H1 (cell line): ENCODE results near the gene TCF19. TPM values are rescaled to one million over a fixed set of nuclear protein-coding genes. Genes with fewer than 3 reads are reported as not detected.

Experiments
- CTCF ChIA-PET: fragments of 300-600 bp; sonication (Branson Sonifier 250); formaldehyde crosslinking; loops from one replicate; lab custom pipeline; 2021; ENCODE audit not compliant: partially characterized antibody; lab: Charles Lee
- POLR2A ChIA-PET: fragments of 300-600 bp; sonication (Branson Sonifier 250); formaldehyde crosslinking; loops from one replicate; lab custom pipeline; 2021; ENCODE audit warnings: inconsistent platforms; ENCODE audit not compliant: partially characterized antibody; lab: Charles Lee
- DNase-seq, 2 experiments: peaks; one replicate each; pipeline versions ENCODE4 v3.0.0 to v3.0.0-alpha.2; 2010 to 2022; ENCODE audit warnings: low spot score in 2 of 2, low read depth in 1 of 2, mixed read lengths in 1 of 2
- FAIRE-seq: peaks from 2 replicates; lab custom pipeline; 2011; peaks lifted over from hg19 to GRCh38; lab: Jason Lieb, UNC
- H2AFZ ChIP-seq: 2 replicates; pipeline ENCODE4 v1.8.1; 2012; ENCODE audit warnings: low read length, inconsistent platforms
- H2AK5ac ChIP-seq: 2 replicates; pipeline ENCODE4 v1.6.1; 2013; ENCODE audit warnings: low read depth, low read length
- H2BK120ac ChIP-seq: replicated peaks from 2 replicates; pipeline ENCODE3; 2013; ENCODE audit warnings: low read depth, low read length, inconsistent platforms
- H2BK12ac ChIP-seq: 2 replicates; pipeline ENCODE4 v1.6.1; 2013; ENCODE audit warnings: low read depth, low read length
- H2BK15ac ChIP-seq: 2 replicates; pipeline ENCODE4 v1.6.1; 2013; ENCODE audit warnings: low read length
- H2BK20ac ChIP-seq: 2 replicates; pipeline ENCODE4 v1.6.1; 2013; ENCODE audit warnings: low read length
- H2BK5ac ChIP-seq: 2 replicates; pipeline ENCODE4 v1.6.1; 2013; ENCODE audit warnings: low read depth, low read length
- H3K14ac ChIP-seq: 2 replicates; pipeline ENCODE4 v1.6.1; 2013; ENCODE audit warnings: inconsistent platforms; ENCODE audit not compliant: insufficient read length
- H3K18ac ChIP-seq: 2 replicates; pipeline ENCODE4 v1.6.1; 2013; ENCODE audit warnings: low read length; ENCODE audit errors: extremely low read depth
- H3K23ac ChIP-seq: 2 replicates; pipeline ENCODE4 v1.6.1; 2013; ENCODE audit warnings: inconsistent platforms; ENCODE audit not compliant: insufficient read length
- H3K23me2 ChIP-seq: 2 replicates; pipeline ENCODE4 v1.6.1; 2013; ENCODE audit warnings: low read depth, low read length
- H3K27ac ChIP-seq: 2 replicates; pipeline ENCODE4 v1.6.1; 2011; ENCODE audit warnings: low read depth, low read length, inconsistent platforms
- H3K27me3 ChIP-seq, 4 experiments: replicated peaks in 1 of 4; 1 replicate in 1 of 4; 2 replicates in 3 of 4; pipeline versions ENCODE4 v1.6.1 to v1.8.1; 2011 to 2013; ENCODE audit warnings: low read length in 3 of 4, mild to moderate bottlenecking in 3 of 4, inconsistent platforms in 2 of 4, mixed read lengths in 2 of 4, moderate library complexity in 1 of 4; ENCODE audit not compliant: control insufficient read depth in 3 of 4, insufficient read depth in 3 of 4; ENCODE audit errors: extremely low read depth in 1 of 4
- H3K36me3 ChIP-seq, 4 experiments: 2 replicates each; pipeline versions ENCODE4 v1.6.1 to v1.8.1; 2011 to 2013; ENCODE audit warnings: mild to moderate bottlenecking in 4 of 4, low read length in 3 of 4, moderate library complexity in 2 of 4, control low read depth in 1 of 4, inconsistent platforms in 1 of 4; ENCODE audit not compliant: insufficient read depth in 4 of 4, control insufficient read depth in 2 of 4
- H3K4ac ChIP-seq: replicated peaks from 2 replicates; pipeline ENCODE3; 2013; ENCODE audit warnings: low read length, low read depth, mixed read lengths, inconsistent platforms; ENCODE audit not compliant: insufficient read length
- H3K4me1 ChIP-seq, 4 experiments: replicated peaks in 1 of 4; 1 replicate in 1 of 4; 2 replicates in 3 of 4; pipeline versions ENCODE4 v1.6.1 to v1.8.1; 2011 to 2013; ENCODE audit warnings: low read length in 3 of 4, inconsistent platforms in 2 of 4, mixed read lengths in 1 of 4; ENCODE audit not compliant: insufficient read depth in 4 of 4, control insufficient read depth in 3 of 4
- H3K4me2 ChIP-seq, 2 experiments: 2 replicates each; pipeline versions ENCODE4 v1.6.1 to v1.8.1; 2011 to 2013; ENCODE audit warnings: low read depth in 2 of 2, low read length in 2 of 2, control low read depth in 1 of 2, inconsistent platforms in 1 of 2, mild to moderate bottlenecking in 1 of 2; ENCODE audit not compliant: insufficient read depth in 1 of 2
- H3K4me3 ChIP-seq, 4 experiments: fragments of 200-600, 300-600 bp in 1 of 4; sonication (generic), shearing (Covaris generic), sonication (Bioruptor Twin) in 1 of 4; 2 replicates each; pipeline versions ENCODE4 v1.5.1 to v1.8.1; 2011 to 2016; ENCODE audit warnings: low read length in 4 of 4, low read depth in 3 of 4, control low read depth in 2 of 4, inconsistent platforms in 2 of 4, mild to moderate bottlenecking in 2 of 4, mixed read lengths in 1 of 4, moderate library complexity in 1 of 4; ENCODE audit not compliant: insufficient read depth in 2 of 4; ENCODE audit errors: extremely low read depth in 1 of 4
- H3K56ac ChIP-seq: replicated peaks from 2 replicates; pipeline ENCODE3; 2013; ENCODE audit warnings: low read depth, mild to moderate bottlenecking, mixed read lengths, low read length, inconsistent platforms; ENCODE audit not compliant: insufficient read length
- H3K79me1 ChIP-seq: 2 replicates; pipeline ENCODE4 v1.6.1; 2013; ENCODE audit warnings: low read depth, low read length, control low read depth
- H3K79me2 ChIP-seq, 2 experiments: 2 replicates each; pipeline versions ENCODE4 v1.6.1 to v1.8.1; 2012 to 2013; ENCODE audit warnings: low read length in 2 of 2, mild to moderate bottlenecking in 2 of 2, inconsistent platforms in 1 of 2; ENCODE audit not compliant: insufficient read depth in 2 of 2, control insufficient read depth in 1 of 2
- H3K9ac ChIP-seq, 4 experiments: replicated peaks in 1 of 4; 1 replicate in 1 of 4; 2 replicates in 3 of 4; pipeline versions ENCODE4 v1.6.1 to v1.8.1; 2011 to 2013; ENCODE audit warnings: low read depth in 3 of 4, low read length in 3 of 4, control low read depth in 2 of 4, mild to moderate bottlenecking in 2 of 4, moderate library complexity in 2 of 4, inconsistent platforms in 1 of 4; ENCODE audit errors: extremely low read depth in 1 of 4
- H3K9me3 ChIP-seq, 2 experiments: 2 replicates each; pipeline versions ENCODE4 v1.6.1 to v1.8.1; 2012 to 2013; ENCODE audit warnings: mild to moderate bottlenecking in 2 of 2, moderate library complexity in 2 of 2, control low read depth in 1 of 2, inconsistent platforms in 1 of 2, low read depth in 1 of 2, low read length in 1 of 2, mixed read lengths in 1 of 2; ENCODE audit not compliant: insufficient read depth in 2 of 2
- H4K20me1 ChIP-seq, 2 experiments: replicated peaks in 1 of 2; 2 replicates each; pipeline versions ENCODE3 to v1.8.1; 2011 to 2013; ENCODE audit warnings: inconsistent platforms in 2 of 2, low read length in 2 of 2, mild to moderate bottlenecking in 1 of 2; ENCODE audit not compliant: insufficient read depth in 2 of 2, control insufficient read depth in 1 of 2
- H4K5ac ChIP-seq: 2 replicates; pipeline ENCODE4 v1.6.1; 2013; ENCODE audit warnings: low read length, low read depth, mixed read lengths, inconsistent platforms; ENCODE audit not compliant: insufficient read length
- H4K8ac ChIP-seq: 2 replicates; pipeline ENCODE4 v1.8.0; 2013; ENCODE audit warnings: mild to moderate bottlenecking, moderate library complexity, low read length, inconsistent platforms; ENCODE audit not compliant: insufficient read depth; ENCODE audit errors: extremely low read depth
- H4K91ac ChIP-seq: replicated peaks from 2 replicates; pipeline ENCODE3; 2013; ENCODE audit warnings: low read length, mixed read lengths, inconsistent platforms; ENCODE audit not compliant: insufficient read length
- CBX8 ChIP-seq: fragments of 300-800, 300-1000 bp; sonication (generic); IDR thresholded peaks from 2 replicates; pipeline ENCODE4 v1.7.1; 2016; ENCODE audit warnings: low read depth, low read length, borderline replicate concordance
- EGR1 ChIP-seq: IDR thresholded peaks from 2 replicates; pipeline ENCODE4 v1.6.1; 2011; ENCODE audit warnings: low read depth, low read length, borderline replicate concordance
- GABPA ChIP-seq: IDR thresholded peaks from 2 replicates; pipeline ENCODE4 v1.6.1; 2011; ENCODE audit warnings: mild to moderate bottlenecking, low read length, moderate library complexity, borderline replicate concordance; ENCODE audit not compliant: insufficient read depth
- PHF8 ChIP-seq: fragments of 200-600 bp; sonication (generic); conservative IDR thresholded peaks from 2 replicates; pipeline ENCODE4 v1.7.1; 2012; ENCODE audit warnings: low read depth, mild to moderate bottlenecking, inconsistent platforms, low read length, moderate library complexity
- POU5F1 ChIP-seq: IDR thresholded peaks from 2 replicates; pipeline ENCODE4 v1.6.1; 2011; ENCODE audit warnings: low read depth, mild to moderate bottlenecking, low read length, moderate library complexity
- RNF2 ChIP-seq: fragments of 200-900, 300-1000 bp; sonication (generic); IDR thresholded peaks from 2 replicates; pipeline ENCODE4 v1.7.1; 2016; ENCODE audit warnings: borderline replicate concordance, low read depth, mild to moderate bottlenecking, antibody characterized with exemption, low read length; ENCODE audit not compliant: poor library complexity, severe bottlenecking; ENCODE audit errors: missing control alignments
- SP2 ChIP-seq: IDR thresholded peaks from 2 replicates; pipeline ENCODE4 v1.6.1; 2012; ENCODE audit warnings: mild to moderate bottlenecking, low read length, inconsistent platforms
- ZNF274 ChIP-seq: IDR thresholded peaks from 2 replicates; pipeline ENCODE4 v1.7.0; 2012; ENCODE audit warnings: low read length, borderline replicate concordance; ENCODE audit errors: extremely low read depth
- WGBS, 2 experiments: shearing (Covaris generic) in 1 of 2; methylation state at CpG; one replicate each; pipeline versions ENCODE4 v1.1.6 to v1.1.7; 2013 to 2015; ENCODE audit warnings: low lambda C conversion rate in 2 of 2, mixed read lengths in 2 of 2, inconsistent platforms in 1 of 2, low coverage in 1 of 2, missing lambda C conversion rate in 1 of 2; ENCODE audit not compliant: insufficient replicate concordance in 2 of 2, insufficient coverage in 1 of 2, insufficient read length in 1 of 2; ENCODE audit errors: extremely low coverage in 1 of 2, missing lambda C conversion rate in 1 of 2; 5-methylcytosine and 5-hydroxymethylcytosine counted together
- polyA plus RNA-seq, 7 experiments: library from polyadenylated mRNA; depleted of rRNA in 3 of 7; stranded (reverse) in 5 of 7; unstranded in 2 of 7; fragments of >200 nt in 5 of 7; fragments of 200-250 nt in 2 of 7; gene quantifications; 1 replicate in 5 of 7; 2 replicates in 1 of 7; 4 replicates in 1 of 7; pipeline versions ENCODE4 v1.2.1 to v1.2.3, GENCODE V29; 2011 to 2013; ENCODE audit warnings: missing spikeins in 2 of 7, mixed read lengths in 2 of 7
- total RNA-seq: library from RNA; stranded (reverse); fragmentation: NEBNext Ultra II Directional; extraction: Animal tissue kit (Norgen Biotek cat#: 25700); gene quantifications from 2 replicates; pipeline ENCODE4 v1.2.1, GENCODE V29; 2021
- TF ChIP-seq, protein P1 (sequence below): IDR thresholded peaks from 2 replicates; pipeline ENCODE4 v1.6.1; 2011; ENCODE audit warnings: low read depth, mild to moderate bottlenecking, low read length; ENCODE audit not compliant: insufficient read depth
- TF ChIP-seq, protein P2 (sequence below): IDR thresholded peaks from 2 replicates; pipeline ENCODE4 v1.6.1; 2012; ENCODE audit warnings: inconsistent platforms

Gene TCF19
- total and polyA plus RNA-seq, 2 of the 8 experiments (the other 6 are each of a cell fraction or from before 2014, with no cell fraction given), result 7.2 to 11.0 TPM

DNA sequence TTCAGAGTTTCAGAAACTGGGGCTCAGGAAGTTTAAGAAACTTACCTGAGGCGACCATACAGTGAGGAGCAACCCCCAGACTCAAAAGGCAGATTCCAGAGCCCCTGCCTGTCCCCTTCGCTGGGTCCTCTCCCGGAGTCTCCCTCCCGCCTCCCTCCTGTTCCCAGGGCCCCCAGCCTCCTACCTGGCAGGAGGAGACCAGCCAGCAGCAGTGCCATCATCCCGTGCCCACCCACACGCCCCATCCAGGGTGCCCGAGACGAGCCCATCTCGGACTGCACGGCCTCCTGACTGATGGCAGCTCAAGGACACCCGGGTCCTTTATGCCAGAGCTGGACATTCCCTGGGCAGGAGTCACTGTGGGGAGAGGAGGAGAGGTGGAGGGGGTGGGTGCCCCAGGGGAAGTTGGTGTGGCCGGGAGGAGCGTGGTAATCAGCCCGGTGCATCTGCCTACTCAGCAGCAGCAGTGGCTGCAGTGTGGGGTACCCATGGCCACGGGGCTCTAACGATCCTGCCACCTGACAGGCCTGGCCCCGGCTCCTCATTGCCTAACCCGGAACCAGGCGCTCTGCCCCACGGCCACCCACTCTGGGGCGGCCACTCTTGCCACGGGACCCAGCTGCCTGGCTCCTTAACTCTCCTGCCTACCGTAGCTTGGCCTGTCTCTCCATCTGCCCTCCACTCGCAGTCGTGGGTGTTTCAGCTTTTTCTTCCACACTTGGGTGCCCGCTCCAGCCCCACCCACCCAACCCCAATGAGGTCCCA, 38.1 kb upstream of the TCF19 start, which contains the start of gene CDSN:
CDSN (minus strand) TSS at position 296 of the 765 bp plus-strand sequence; CDS start at position 269, 27 bp downstream.
- H3K9ac ChIP-seq, result no peak within 1 kb of the TSS
- no peak for TF ChIP-seq SP2
- TF ChIP-seq RNF2, result no peak
- TF ChIP-seq, protein P1, sequence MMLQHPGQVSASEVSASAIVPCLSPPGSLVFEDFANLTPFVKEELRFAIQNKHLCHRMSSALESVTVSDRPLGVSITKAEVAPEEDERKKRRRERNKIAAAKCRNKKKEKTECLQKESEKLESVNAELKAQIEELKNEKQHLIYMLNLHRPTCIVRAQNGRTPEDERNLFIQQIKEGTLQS, result no peak
- TF ChIP-seq POU5F1, result no peak
- TF ChIP-seq ZNF274, result no peak
- TF ChIP-seq, protein P2, sequence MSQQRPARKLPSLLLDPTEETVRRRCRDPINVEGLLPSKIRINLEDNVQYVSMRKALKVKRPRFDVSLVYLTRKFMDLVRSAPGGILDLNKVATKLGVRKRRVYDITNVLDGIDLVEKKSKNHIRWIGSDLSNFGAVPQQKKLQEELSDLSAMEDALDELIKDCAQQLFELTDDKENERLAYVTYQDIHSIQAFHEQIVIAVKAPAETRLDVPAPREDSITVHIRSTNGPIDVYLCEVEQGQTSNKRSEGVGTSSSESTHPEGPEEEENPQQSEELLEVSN, result no peak
- no peak for TF ChIP-seq EGR1
- TF ChIP-seq CBX8, result no peak
- no peak for TF ChIP-seq PHF8
- no peak for TF ChIP-seq GABPA

More for the DNA sequence above, 38.1 kb upstream of the TCF19 start, which contains the start of gene CDSN:
- Histone ChIP-seq H2BK120ac (no peak within 1 kb of the TSS), H3K4me2 (no peak within 1 kb of the TSS), H2AK5ac (no peak within 1 kb of the TSS), H4K8ac (no peak within 1 kb of the TSS), H3K14ac (no peak within 1 kb of the TSS), H3K23me2 (no peaks in the 10 kb centered on the region), H3K4me1 (peaks cover 0 to 5% (median 0%) of the 10 kb centered on the region in 4 experiments; a peak in 2 of 7 replicates), H3K79me1 (no peaks in the 10 kb centered on the region), H3K4me3 (no peak within 1 kb of the TSS), H3K18ac (no peak within 1 kb of the TSS), H3K79me2 (no peaks in the 10 kb centered on the region), H4K20me1 (no peaks in the 10 kb centered on the region), H2BK20ac (no peak within 1 kb of the TSS), H2AFZ (no peak within 1 kb of the TSS), H3K27me3 (no peaks in the 10 kb centered on the region; a peak in 1 of 7 replicates), H3K36me3 (no peaks in the 10 kb centered on the region), H4K5ac (no peak within 1 kb of the TSS), H3K27ac (no peak within 1 kb of the TSS), H2BK15ac (no peak within 1 kb of the TSS), H2BK5ac (no peak within 1 kb of the TSS), H3K9me3 (no peaks in the 10 kb centered on the region), H2BK12ac (no peak within 1 kb of the TSS), H3K4ac (no peak within 1 kb of the TSS), H3K56ac (no peak within 1 kb of the TSS), H3K23ac (no peak within 1 kb of the TSS), H4K91ac (no peak within 1 kb of the TSS)
- CTCF ChIA-PET, result interaction anchor here (0.6 to 10.6 kb wide), 8 partner anchors 9 to 393 kb away, joined by 3 to 187 read pairs (median 4); no protein-coding TSS in a partner anchor
- DNase-seq (no peak), FAIRE-seq (no peak)
- POLR2A ChIA-PET, result interaction anchor here (0.6 to 68.5 kb wide), 2 partner anchors 48 to 69 kb away, joined by 4 to 2251 read pairs; partner anchors contain the start of genes CCHCR1, POU5F1, PSORS1C2 and TCF19
- 90% methylated on average over 19 of the region's 26 CpGs; no CpG with 5 or more reads in 1 of the 2 experiments for WGBS, 2 experiments
